Pancreas (tissue), 10 donors: Measurements from ENCODE around the gene MYOZ3. TPM values are rescaled to one million over a fixed set of nuclear protein-coding genes. Genes with fewer than 3 reads are reported as not detected.

Experiments used
- ATAC-seq, 4 donors: fragments of 200-7000 bp; cut with Tn5 transposase; one replicate each; pipeline versions ENCODE4 v1.8.0 to v1.9.1; 2020; ENCODE audit warnings: mild to moderate bottlenecking in 4 of 4, moderate library complexity in 4 of 4
- DNase-seq, 6 donors: peaks; one replicate each; pipeline ENCODE4 v3.0.0-alpha.2; 2020
- FAIRE-seq: peaks from 2 replicates; lab custom pipeline; 2012; peaks lifted over from hg19 to GRCh38; lab: Jason Lieb, UNC
- H3K27ac ChIP-seq, 4 donors: fragments of 200-600 bp; sonication (generic); 1 replicate in 3 of 4; 2 replicates in 1 of 4; pipeline versions ENCODE4 v1.5.0 to v1.8.0; 2020
- H3K27me3 ChIP-seq, 4 donors: fragments of 200-600 bp; one replicate each; pipeline ENCODE4 v1.8.0; 2021
- H3K36me3 ChIP-seq, 3 donors: fragments of 200-600 bp; sonication (generic) in 1 of 3; one replicate each; pipeline versions ENCODE4 v1.5.0 to v1.8.0; 2020 to 2021
- H3K4me1 ChIP-seq, 3 donors: fragments of 200-600 bp; one replicate each; pipeline ENCODE4 v1.8.0; 2021
- H3K4me3 ChIP-seq, 4 donors: fragments of 200-600 bp; sonication (generic) in 2 of 4; one replicate each; pipeline versions ENCODE4 v1.5.0 to v1.8.0; 2020 to 2021
- H3K9me3 ChIP-seq, 4 donors: fragments of 200-600 bp; one replicate each; pipeline ENCODE4 v1.8.0; 2021
- CTCF ChIP-seq, 4 donors: fragments of 200-600 bp; sonication (generic) in 3 of 4; IDR thresholded peaks; one replicate each; pipeline versions ENCODE4 v1.5.0 to v1.8.0; 2021; ENCODE audit warnings: antibody characterized with exemption in 4 of 4
- WGBS, 2 donors: extraction: QIAGEN DNeasy Blood & Tissue Kit; methylation state at CpG; one replicate each; pipeline ENCODE4 v1.1.7; 2013; 5-methylcytosine and 5-hydroxymethylcytosine counted together
- intact Hi-C, 3 donors: fragments of 100-400 bp; cut with DNase I; formaldehyde crosslinking; loops; one replicate each; pipeline versions ENCODE4 v1.11.1 to v1.14.2; 2022
- polyA plus RNA-seq, 2 donors: library from polyadenylated mRNA; stranded (reverse); fragments of 200-250 nt; gene quantifications; one replicate each; pipeline ENCODE4 v1.2.3, GENCODE V29; 2013
- total RNA-seq, 6 donors: library from RNA; stranded (reverse); fragmentation: NEBNext Ultra II Directional in 4 of 6; extraction: Animal tissue kit (Norgen Biotek cat#: 25700) in 4 of 6; gene quantifications; one replicate each; pipeline versions ENCODE4 v1.2.1 to v1.2.4, GENCODE V29; 2021 to 2023
- donor health status: healthy with polysubstance abuse.
- donor health status: DM: no; HTN: no; CAD: no; lungs with moderate emphysema.
- donor health status: DM: no; HTN: no; CAD: no.
- donor health status: control.
- donor health status: control.
- donor health status: Bipolar disorder and iron deficiency.
- donor health status: DM: yes; HTN: yes; CAD: no.
- donor health status: DM: no; HTN: no; CAD: no.
- donor health status: DM: no; HTN: no; CAD: no.
- donor health status: DM: yes; HTN: yes; CAD: no.

Gene MYOZ3
- total and polyA plus RNA-seq, 8 donors, result 0.05 to 0.50 (median 0.28) TPM; not detected in 1

GRCh38 chr5:150625831-150626746 is 35.0 kb upstream of the MYOZ3 start:
- Histone ChIP-seq H3K4me3 (peak overlapping the region; percentile 52 to 92 (median 76)), H3K9me3 (no peaks in the 10 kb centered on the region), H3K36me3 (no peaks in the 10 kb centered on the region), H3K4me1 (peaks cover 0 to 16% (median 5%) of the 10 kb centered on the region in 3 donors), H3K27me3 (no peaks in the 10 kb centered on the region), H3K27ac (peak overlapping the region; percentile 63 to 92 (median 78))
- FAIRE-seq (no peak), DNase-seq (peak in 1 of 6 donors; percentile 31), ATAC-seq (peak in 2 of 4 donors; percentile 6 to 21)
- no peak for TF ChIP-seq CTCF (IDR thresholded peaks at IDR 0.05)
- 63 to 72% methylated on average over 10 of the region's 10 CpGs for WGBS, 2 donors
- intact Hi-C loops, result no loop called here

GRCh38 chr5:150626853-150627276 is 34.2 kb upstream of the MYOZ3 start:
- no peak for FAIRE-seq
- WGBS, 2 donors, result 28 to 40% methylated on average over 5 of the region's 5 CpGs
- no peak for TF ChIP-seq CTCF (IDR thresholded peaks at IDR 0.05)
- Histone ChIP-seq H3K9me3 (no peaks in the 10 kb centered on the region), H3K4me1 (peaks cover 0 to 16% (median 5%) of the 10 kb centered on the region in 3 donors), H3K27ac (peak overlapping the region; percentile 63 to 92 (median 78)), H3K36me3 (no peaks in the 10 kb centered on the region), H3K4me3 (peak overlapping the region in 2 of 4 donors; percentile 81 to 92), H3K27me3 (no peaks in the 10 kb centered on the region)
- intact Hi-C loops, result no loop called here
- ATAC-seq, result peak; percentile 73 to 88 (median 82)
- peak; percentile 77 to 92 (median 80) for DNase-seq

GRCh38 chr5:150627731-150628545 is 33.1 kb upstream of the MYOZ3 start:
- 64 to 66% methylated on average over 5 of the region's 5 CpGs for WGBS, 2 donors
- peak in 1 of 6 donors; percentile 43 for DNase-seq
- Histone ChIP-seq H3K4me1 (peaks cover 0 to 16% (median 5%) of the 10 kb centered on the region in 3 donors), H3K9me3 (no peaks in the 10 kb centered on the region), H3K36me3 (no peaks in the 10 kb centered on the region), H3K27ac (peak overlapping the region in 3 of 4 donors; percentile 69 to 92 (median 87)), H3K4me3 (peak overlapping the region in 2 of 4 donors; percentile 81 to 92), H3K27me3 (no peaks in the 10 kb centered on the region)
- intact Hi-C loops, result no loop called here
- TF ChIP-seq CTCF (IDR thresholded peaks at IDR 0.05), result no peak
- no peak for FAIRE-seq
- no peak for ATAC-seq

- H3K4me1 ChIP-seq, result peaks cover 0 to 16% (median 5%) of the 10 kb centered on the region in 3 donors
- FAIRE-seq (no peak), DNase-seq (peak in 1 of 6 donors; percentile 19), ATAC-seq (no peak)
- H3K4me3 ChIP-seq, result no peak overlapping the region
- intact Hi-C loops, result no loop called here
- no peaks in the 10 kb centered on the region for H3K9me3 ChIP-seq
- peak overlapping the region in 1 of 4 donors; percentile 42 for H3K27ac ChIP-seq
- no peaks in the 10 kb centered on the region for H3K27me3 ChIP-seq
- 85% methylated on average over 12 of the region's 12 CpGs for WGBS, 2 donors
- no peak for TF ChIP-seq CTCF (IDR thresholded peaks at IDR 0.05)
- H3K36me3 ChIP-seq, result no peaks in the 10 kb centered on the region
These were observed 32.0 kb upstream of the MYOZ3 start for GRCh38 chr5:150628936-150629485.
